ENCODE results near the gene MS4A5.

GRCh38 chr11:60431251-60431650, 1.9 kb downstream of the MS4A5 start:
- TF ChIP-seq, protein P1, sequence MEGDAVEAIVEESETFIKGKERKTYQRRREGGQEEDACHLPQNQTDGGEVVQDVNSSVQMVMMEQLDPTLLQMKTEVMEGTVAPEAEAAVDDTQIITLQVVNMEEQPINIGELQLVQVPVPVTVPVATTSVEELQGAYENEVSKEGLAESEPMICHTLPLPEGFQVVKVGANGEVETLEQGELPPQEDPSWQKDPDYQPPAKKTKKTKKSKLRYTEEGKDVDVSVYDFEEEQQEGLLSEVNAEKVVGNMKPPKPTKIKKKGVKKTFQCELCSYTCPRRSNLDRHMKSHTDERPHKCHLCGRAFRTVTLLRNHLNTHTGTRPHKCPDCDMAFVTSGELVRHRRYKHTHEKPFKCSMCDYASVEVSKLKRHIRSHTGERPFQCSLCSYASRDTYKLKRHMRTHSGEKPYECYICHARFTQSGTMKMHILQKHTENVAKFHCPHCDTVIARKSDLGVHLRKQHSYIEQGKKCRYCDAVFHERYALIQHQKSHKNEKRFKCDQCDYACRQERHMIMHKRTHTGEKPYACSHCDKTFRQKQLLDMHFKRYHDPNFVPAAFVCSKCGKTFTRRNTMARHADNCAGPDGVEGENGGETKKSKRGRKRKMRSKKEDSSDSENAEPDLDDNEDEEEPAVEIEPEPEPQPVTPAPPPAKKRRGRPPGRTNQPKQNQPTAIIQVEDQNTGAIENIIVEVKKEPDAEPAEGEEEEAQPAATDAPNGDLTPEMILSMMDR (IDR thresholded peaks at IDR 0.05; ENCODE audit: poor library complexity, severe bottlenecking): no peak
- no peak for TF ChIP-seq RAD21 (conservative IDR thresholded peaks at IDR 0.05)
- TF ChIP-seq, protein P2, sequence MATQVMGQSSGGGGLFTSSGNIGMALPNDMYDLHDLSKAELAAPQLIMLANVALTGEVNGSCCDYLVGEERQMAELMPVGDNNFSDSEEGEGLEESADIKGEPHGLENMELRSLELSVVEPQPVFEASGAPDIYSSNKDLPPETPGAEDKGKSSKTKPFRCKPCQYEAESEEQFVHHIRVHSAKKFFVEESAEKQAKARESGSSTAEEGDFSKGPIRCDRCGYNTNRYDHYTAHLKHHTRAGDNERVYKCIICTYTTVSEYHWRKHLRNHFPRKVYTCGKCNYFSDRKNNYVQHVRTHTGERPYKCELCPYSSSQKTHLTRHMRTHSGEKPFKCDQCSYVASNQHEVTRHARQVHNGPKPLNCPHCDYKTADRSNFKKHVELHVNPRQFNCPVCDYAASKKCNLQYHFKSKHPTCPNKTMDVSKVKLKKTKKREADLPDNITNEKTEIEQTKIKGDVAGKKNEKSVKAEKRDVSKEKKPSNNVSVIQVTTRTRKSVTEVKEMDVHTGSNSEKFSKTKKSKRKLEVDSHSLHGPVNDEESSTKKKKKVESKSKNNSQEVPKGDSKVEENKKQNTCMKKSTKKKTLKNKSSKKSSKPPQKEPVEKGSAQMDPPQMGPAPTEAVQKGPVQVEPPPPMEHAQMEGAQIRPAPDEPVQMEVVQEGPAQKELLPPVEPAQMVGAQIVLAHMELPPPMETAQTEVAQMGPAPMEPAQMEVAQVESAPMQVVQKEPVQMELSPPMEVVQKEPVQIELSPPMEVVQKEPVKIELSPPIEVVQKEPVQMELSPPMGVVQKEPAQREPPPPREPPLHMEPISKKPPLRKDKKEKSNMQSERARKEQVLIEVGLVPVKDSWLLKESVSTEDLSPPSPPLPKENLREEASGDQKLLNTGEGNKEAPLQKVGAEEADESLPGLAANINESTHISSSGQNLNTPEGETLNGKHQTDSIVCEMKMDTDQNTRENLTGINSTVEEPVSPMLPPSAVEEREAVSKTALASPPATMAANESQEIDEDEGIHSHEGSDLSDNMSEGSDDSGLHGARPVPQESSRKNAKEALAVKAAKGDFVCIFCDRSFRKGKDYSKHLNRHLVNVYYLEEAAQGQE (IDR thresholded peaks at IDR 0.05; ENCODE audit: borderline replicate concordance): no peak
- no peak for TF ChIP-seq MXI1 (conservative IDR thresholded peaks at IDR 0.05; ENCODE audit: poor library complexity, severe bottlenecking)
- no peak for TF ChIP-seq EP300 (conservative IDR thresholded peaks at IDR 0.05; ENCODE audit: poor library complexity, severe bottlenecking)
- no peak for TF ChIP-seq POLR2AphosphoS5 (IDR thresholded peaks at IDR 0.05)
- TF ChIP-seq TAF1 (IDR thresholded peaks at IDR 0.05; ENCODE audit: low read depth): no peak
- no peak for TF ChIP-seq EZH2 (IDR thresholded peaks at IDR 0.05; ENCODE audit: borderline replicate concordance, insufficient read depth, low read length, poor library complexity, severe bottlenecking)
